Measurements from ENCODE around the gene AOX1. TPM values are rescaled to one million over a fixed set of nuclear protein-coding genes. Genes with fewer than 3 reads are reported as not detected.
"Not testable (repeated sequence)": the region's sequence is repeated elsewhere in the genome, so short reads cannot be mapped to it uniquely, and the experiment has no call there.

Gene AOX1
- polyA plus RNA-seq, 4 donors, result 1.7 to 2.8 (median 2.4) TPM

DNA sequence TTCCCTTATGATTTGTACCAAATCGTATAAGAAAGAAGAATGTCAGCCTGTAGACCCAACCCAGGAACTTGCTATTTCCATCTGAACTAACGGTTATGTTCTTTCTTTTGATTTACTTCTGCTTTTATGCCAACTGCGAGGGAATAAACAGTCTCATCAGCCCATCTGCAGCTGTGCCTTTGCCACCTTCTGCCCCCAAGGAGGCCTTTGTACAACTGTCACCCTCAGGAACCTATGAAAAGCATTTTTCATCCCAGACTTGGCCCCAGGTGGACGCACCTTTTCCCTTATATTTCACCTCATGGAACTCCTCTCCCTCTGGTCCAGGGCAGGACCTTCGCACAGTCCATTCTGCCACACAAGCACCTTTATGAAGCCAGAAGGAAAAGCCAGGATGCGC, 109.8 kb downstream of the AOX1 start:
- DNase-seq (ENCODE audit: low read depth in 4 of 4, low spot score in 3 of 4), result no peak

DNA sequence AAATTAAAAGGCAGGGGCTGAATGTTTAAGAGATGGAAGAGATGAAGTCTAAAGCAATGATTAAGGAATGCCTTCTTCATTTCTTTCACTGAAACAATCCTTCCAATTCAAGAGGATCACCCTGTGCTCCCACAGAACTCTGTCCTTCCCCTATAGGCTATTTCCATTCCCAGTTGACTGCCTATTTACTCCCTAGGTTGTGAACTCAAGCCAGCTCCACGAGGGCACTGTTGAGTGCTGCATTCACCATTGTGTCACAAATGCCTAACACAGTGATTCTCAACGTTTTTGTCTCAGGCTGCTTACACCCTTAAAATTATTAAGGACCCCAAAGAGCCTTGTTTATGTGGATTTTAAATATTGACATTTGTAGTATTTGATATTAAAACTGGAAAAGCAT, 112.4 kb downstream of the AOX1 start:
- DNase-seq (ENCODE audit: low read depth in 4 of 4, low spot score in 3 of 4), result no peak

DNA sequence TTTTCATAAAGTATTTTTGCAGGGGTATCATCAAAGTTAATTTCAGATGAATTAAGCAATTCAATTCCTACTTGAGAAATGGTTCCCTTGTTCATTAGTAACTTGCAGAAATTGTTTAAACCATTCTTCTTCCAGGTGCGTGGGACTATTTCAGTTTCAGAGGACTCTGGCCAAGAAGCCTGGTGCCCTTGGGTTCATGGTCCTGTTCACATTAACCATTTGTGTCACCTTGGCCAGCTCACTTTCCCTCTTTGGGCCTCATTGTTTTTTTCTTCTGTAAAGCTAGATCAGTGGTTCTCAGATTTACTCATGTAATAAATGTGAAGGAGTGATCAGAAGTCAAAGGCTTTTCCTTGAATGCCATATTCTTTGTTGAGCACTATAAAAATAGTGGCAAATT, 113.5 kb downstream of the AOX1 start:
- DNase-seq (ENCODE audit: low read depth in 4 of 4, low spot score in 3 of 4), result no peak

DNA sequence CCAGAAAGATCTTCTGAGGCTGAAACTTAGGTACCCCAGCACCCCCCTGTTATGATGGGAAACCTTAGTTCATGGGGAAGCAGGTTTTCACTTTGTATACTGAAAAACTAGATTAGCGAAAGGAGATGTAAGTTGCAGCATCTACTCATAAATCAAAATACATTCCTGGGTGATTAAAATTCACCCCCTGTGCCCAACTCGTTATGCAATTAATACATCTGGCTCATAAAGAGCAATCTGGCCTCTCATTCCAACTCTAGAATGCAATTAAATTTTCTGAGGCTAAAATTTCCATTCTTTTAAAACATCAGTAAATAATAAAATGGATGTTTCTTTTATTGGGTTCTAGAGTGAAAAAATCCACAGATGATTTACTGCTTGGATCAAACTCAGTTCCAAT, 115.0 kb downstream of the AOX1 start:
- DNase-seq (ENCODE audit: low read depth in 4 of 4, low spot score in 3 of 4), result no peak

DNA sequence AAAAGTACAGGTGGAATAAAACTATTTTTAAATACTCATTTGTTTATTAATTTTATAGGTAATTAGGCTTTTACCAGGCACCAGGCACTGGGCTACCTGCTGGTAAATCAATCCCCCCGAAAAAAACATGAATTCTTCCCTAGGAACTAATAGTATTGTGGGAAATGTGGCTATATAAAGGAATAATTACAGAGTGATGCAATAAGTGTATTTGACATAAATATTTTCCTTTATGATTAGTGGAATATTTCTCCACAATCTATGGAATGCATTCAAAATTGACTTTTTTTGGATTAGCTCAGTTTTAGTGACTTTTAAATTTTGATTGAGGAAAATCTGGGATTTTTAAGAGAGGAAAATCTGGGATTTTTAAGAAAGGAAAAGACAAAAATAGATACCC, 116.2 kb downstream of the AOX1 start:
- no peak for DNase-seq (ENCODE audit: low read depth in 4 of 4, low spot score in 3 of 4)

DNA sequence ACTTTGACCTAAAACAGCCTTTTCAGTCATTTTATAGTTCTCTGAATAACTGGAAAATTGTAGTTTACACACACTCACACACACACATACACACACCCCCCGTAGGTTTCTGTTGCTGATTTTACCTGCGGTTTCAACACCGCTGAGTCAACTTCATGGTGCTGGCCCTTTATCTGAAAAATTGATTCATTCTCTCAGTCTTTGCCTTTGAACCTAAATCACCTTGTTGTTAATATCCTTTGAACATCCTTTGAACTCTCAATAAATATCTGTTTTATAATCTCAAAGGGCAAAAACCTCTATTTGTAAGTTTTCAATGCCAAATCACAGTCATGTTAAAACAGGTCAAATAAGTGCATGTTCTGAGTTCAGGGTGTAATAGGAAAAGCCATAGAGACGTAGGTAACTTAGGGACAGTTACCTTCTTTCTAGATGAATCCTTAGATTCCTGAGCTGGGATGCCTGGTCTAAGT, 116.9 kb downstream of the AOX1 start:
- DNase-seq (ENCODE audit: low read depth in 4 of 4, low spot score in 3 of 4), result no peak

DNA sequence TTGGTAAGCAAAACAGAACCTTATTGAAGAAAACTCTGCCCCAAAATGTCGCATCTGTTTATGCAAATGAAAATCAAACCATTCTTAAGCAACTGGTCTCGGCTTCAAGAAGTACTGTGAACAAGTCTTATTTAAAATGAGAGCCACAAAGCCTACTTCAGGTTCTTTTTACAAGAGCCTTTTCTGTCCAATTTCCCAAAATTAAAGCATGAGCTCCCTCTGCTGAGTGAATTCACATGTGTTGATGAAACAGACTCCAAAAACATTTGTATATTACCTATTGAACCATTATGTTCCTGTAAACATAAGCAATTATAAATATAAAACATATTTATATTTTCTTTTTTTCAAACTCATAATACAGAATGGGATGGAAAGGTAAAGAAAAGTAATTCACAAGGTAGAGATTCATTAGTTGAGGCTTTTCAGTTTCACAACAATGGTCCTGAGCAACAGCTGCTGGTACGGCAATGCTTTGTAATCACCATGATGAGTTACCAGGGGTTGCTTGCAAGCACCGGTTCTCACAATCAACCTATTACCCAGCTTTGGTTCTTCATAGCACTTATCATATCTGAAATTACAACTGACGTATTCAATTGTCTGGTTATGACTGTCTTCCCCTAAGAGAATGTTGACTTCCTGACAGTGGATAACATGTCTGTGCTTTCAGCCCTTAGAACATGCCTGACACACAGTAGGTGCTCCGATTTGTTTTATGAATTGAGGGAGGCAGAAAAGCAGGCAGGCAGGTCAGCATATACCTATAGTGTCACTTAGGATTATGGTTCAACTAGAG, 117.5 kb downstream of the AOX1 start:
- DNase-seq (ENCODE audit: low read depth in 4 of 4, low spot score in 3 of 4), result peak in 3 of 4 donors; percentile 29 to 47 (median 41)

DNA sequence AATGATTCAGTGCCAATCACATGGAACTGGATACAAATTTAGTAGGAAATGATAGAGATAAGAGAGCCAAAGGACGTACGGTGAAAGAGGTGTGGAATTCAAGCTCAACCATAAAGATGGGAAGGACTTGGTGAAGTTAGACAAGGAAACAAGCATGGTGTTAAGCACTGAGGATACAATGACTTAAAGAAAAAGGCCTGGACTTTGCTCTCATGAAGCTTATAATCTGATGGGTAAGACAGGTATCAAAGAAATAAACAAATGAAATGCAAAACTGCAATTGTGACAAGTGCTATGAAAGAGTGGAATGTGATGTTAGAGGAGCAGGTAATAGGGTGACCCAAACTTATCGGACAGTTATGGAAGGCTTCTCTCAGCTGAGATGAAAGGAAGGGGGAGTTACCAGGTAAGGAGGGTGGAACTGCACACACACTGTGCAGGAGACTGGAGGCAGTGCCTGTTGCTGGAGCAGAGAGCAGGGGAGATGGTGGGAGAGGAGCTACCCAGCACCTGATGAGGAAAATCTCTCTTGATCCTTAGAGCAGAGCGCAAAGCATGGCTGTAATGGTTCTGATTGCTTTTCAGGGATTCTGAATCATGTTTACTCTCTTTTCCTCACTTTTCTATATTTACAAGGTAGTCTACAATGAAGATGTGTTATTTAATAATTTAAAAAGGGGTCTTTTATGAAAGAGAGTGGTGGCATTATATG, 118.3 kb downstream of the AOX1 start:
- no peak for DNase-seq (ENCODE audit: low read depth in 4 of 4, low spot score in 3 of 4)

DNA sequence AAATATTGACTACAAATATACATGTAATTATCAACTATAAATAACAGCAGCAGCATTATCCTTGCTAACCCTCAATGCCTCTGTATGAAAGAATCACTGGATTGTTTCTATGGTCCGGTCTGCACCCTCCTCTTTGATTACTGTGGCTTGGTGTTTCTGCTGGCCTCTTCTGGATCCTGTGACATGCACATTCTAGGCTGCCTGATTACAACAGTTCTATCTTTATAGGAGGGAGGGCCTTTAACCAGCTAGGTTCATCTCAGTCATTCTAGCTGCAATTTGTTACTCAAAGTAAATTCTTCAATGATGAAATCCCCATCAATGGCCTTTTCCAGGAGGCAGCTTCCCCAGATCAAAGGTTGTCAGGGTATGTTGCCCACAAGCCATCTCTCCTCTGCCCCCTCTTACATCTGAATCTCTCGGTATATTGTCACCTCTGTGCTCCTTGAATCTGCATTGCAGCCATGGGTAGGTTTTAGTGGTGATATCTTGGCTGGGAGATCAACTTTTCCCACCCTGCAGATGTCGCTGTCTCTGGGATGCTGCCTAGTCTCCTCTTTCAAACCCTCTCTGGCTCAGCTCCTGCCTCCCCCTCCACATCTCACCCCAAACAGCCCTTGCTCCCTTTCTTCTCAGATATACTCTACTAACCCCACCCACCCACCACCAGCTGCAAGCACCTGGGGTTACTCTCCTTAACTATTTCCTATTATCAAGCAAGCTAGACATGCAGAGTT, 119.7 kb downstream of the AOX1 start:
- no peak for DNase-seq (ENCODE audit: low read depth in 4 of 4, low spot score in 3 of 4)

DNA sequence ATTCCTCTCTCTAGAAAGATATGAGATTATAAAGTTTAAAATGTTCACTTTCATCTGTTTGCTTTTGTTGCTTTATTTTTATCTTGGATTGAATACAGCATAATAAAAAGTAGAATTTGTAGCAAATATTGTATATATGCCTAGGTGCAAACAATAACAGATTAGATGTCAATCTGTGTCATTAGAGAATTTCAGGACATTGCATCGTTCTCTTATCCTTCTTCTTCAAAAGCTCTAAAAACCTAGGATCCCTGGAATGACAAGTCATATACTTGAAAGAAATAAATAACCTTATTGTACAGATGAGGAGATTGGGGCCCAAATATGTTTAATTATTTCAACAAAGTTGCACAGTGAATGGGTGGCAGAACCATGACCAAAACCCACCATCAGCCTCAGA, 123.1 kb downstream of the AOX1 start:
- DNase-seq (ENCODE audit: low read depth in 4 of 4, low spot score in 3 of 4), result no peak

DNA sequence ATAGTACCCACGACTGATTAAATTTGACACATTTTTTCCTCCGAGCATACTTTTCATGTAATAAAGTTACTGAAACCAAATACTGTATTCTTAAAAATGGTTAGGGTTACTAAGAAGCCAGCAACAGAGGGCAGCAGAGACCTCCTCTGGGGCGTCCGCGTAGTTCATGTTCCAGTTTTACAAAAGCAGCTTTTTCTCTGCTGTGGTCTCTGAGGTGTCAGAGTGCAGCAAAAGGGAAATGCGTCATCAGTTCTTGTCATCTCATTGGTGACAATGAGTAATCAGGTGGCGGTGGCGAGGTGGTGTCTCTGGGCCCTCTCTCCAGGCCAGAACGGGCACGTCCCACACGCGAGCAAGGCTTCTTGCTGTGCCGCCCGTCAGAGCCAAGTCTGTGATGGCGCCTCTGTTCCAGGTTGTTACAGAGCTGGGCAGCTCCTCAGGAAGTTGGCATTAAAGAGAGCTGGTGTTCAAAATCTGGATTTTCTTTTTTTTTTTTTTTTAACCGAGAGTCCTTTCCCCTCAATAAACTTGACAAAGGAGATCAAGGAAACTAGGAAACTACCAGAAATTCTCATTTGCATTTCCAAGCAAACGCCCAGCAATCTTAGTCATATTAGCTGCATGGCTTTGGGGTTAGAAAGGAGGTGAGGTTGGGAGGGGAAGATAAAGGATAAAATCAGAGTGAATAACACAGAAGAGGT, 127.3 kb downstream of the AOX1 start:
- DNase-seq (ENCODE audit: low read depth in 4 of 4, low spot score in 3 of 4), result peak; percentile 67 to 79 (median 74)

DNA sequence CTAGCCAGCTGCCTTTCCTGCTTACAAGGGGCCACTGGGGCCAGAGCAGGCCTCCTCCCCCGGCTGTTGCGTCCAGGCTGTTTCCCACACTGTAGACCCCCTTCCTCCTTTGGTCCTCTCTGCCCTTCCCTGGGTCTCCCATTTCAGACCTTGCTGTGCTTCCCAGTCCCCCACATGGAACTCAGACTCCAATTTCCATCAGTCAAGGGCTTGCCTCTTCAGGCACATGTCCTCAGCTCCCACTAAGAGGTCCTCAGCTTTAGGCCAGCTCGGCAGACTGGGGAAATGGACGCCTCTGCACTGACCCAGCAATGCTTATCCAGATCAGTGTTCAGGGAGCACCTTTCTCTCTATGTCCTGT, 127.9 kb downstream of the AOX1 start:
- no peak for DNase-seq (ENCODE audit: low read depth in 4 of 4, low spot score in 3 of 4)

DNA sequence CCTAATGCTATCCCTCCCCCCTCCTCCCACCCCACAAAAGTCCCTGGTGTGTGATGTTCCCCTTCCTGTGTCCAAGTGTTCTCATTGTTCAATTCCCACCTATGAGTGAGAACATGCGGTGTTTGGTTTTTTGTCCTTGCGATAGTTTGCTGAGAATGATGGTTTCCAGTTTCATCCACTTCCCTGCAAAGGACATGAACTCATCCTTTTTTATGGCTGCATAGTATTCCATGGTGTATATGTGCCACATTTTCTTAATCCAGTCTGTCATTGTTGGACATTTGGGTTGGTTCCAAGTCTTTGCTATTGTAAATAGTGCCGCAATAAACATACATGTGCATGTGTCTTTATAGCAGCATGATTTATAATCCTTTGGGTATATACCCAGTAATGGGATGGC, 129.2 kb downstream of the AOX1 start:
- DNase-seq (ENCODE audit: low read depth in 4 of 4, low spot score in 3 of 4), result not testable (repeated sequence)

DNA sequence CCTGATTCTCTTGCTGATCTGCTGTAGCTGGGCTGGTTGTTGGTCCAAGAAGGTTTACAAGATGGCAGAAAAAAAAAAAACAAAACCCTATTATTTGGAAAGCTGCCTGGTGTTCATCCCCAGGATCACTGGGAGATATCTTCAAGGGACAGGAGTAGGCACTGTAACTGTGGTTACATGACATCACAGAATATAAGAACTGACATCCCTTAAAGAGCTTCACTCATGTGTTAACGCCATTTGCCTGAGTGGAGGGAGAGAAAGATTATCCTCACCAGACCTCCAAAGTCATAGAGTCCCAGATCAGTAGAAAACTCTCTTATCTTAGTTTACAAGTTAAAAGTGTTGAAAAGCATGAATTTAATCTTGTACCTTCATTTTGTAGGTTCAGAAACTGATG, 130.6 kb downstream of the AOX1 start:
- DNase-seq (ENCODE audit: low read depth in 4 of 4, low spot score in 3 of 4), result no peak

Other genes starting within 250 kb of the AOX1 start
- gene KCTD18, start 75.9 kb upstream of the AOX1 start, polyA plus RNA-seq (ENCODE audit: insufficient read length in 4 of 4), result 10 to 100 TPM; 16.1 to 19.0 (median 17.4) TPM
- gene SGO2, start 59.8 kb upstream of the AOX1 start, polyA plus RNA-seq (ENCODE audit: insufficient read length in 4 of 4), result 10 to 100 TPM; 12.7 to 15.4 (median 15.1) TPM
- 100 to 1,000 TPM; 233 to 268 (median 260) TPM for gene BZW1, start 225.9 kb downstream of the AOX1 start, polyA plus RNA-seq (ENCODE audit: insufficient read length in 4 of 4)